Activated CD4-positive, CD25-positive, alpha-beta regulatory T cell treated with anti-CD3 and anti-CD28 coated beads, Interleukin-2, amount 50 U/mL, for 72 hours (primary cell): ENCODE results near the gene HTT-AS.
"Not testable (repeated sequence)": the region's sequence is repeated elsewhere in the genome, so short reads cannot be mapped to it uniquely, and the experiment has no call there.

Source experiments
- DNase-seq: peaks from one replicate; pipeline ENCODE4 v3.0.0; 2021

The HTT-AS gene

GRCh38 chr4:3051141-3051897 lies 23.0 kb downstream of the HTT-AS start:
- DNase-seq, result not testable (repeated sequence)

GRCh38 chr4:3047464-3048286 lies 26.7 kb downstream of the HTT-AS start:
- DNase-seq, result peak; percentile 78

- DNase-seq, result no peak
These were observed 27.7 kb downstream of the HTT-AS start for GRCh38 chr4:3046623-3047022.

- DNase-seq, result no peak
These were observed 28.2 kb downstream of the HTT-AS start for GRCh38 chr4:3046162-3046561.

- DNase-seq, result peak; percentile 71
These were observed 29.2 kb downstream of the HTT-AS start for GRCh38 chr4:3044870-3045819.

GRCh38 chr4:3043282-3044020 lies 30.9 kb downstream of the HTT-AS start:
- no peak for DNase-seq

- DNase-seq, result no peak
These were observed 32.1 kb downstream of the HTT-AS start for GRCh38 chr4:3042226-3042625.

- peak; percentile 55 for DNase-seq
These were observed 32.9 kb downstream of the HTT-AS start for GRCh38 chr4:3041192-3042142.

- no peak for DNase-seq
These were observed 33.7 kb downstream of the HTT-AS start for GRCh38 chr4:3040452-3041191.

- DNase-seq, result no peak
These were observed 34.5 kb downstream of the HTT-AS start for GRCh38 chr4:3039706-3040366.

GRCh38 chr4:3037957-3038461 lies 36.3 kb downstream of the HTT-AS start:
- no peak for DNase-seq

- no peak for DNase-seq
These were observed 38.0 kb downstream of the HTT-AS start for GRCh38 chr4:3036131-3036952.

GRCh38 chr4:3035674-3036073 lies 38.7 kb downstream of the HTT-AS start:
- DNase-seq, result no peak

GRCh38 chr4:3035249-3035648 lies 39.1 kb downstream of the HTT-AS start:
- DNase-seq, result no peak

GRCh38 chr4:3034231-3034630 lies 40.1 kb downstream of the HTT-AS start:
- DNase-seq, result no peak

- no peak for DNase-seq
These were observed 42.8 kb downstream of the HTT-AS start for GRCh38 chr4:3031357-3032082.

GRCh38 chr4:3030566-3031356 lies 43.6 kb downstream of the HTT-AS start:
- DNase-seq, result no peak
